Kidney glomerular epithelial cell (primary cell): Measurements from ENCODE around the gene SNAPC4.
"Not testable (repeated sequence)": the region's sequence is repeated elsewhere in the genome, so short reads cannot be mapped to it uniquely, and the experiment has no call there.

Experiments
- DNase-seq: peaks from one replicate; lab custom pipeline; 2025; lab: John Stamatoyannopoulos, UW

Gene SNAPC4

DNA sequence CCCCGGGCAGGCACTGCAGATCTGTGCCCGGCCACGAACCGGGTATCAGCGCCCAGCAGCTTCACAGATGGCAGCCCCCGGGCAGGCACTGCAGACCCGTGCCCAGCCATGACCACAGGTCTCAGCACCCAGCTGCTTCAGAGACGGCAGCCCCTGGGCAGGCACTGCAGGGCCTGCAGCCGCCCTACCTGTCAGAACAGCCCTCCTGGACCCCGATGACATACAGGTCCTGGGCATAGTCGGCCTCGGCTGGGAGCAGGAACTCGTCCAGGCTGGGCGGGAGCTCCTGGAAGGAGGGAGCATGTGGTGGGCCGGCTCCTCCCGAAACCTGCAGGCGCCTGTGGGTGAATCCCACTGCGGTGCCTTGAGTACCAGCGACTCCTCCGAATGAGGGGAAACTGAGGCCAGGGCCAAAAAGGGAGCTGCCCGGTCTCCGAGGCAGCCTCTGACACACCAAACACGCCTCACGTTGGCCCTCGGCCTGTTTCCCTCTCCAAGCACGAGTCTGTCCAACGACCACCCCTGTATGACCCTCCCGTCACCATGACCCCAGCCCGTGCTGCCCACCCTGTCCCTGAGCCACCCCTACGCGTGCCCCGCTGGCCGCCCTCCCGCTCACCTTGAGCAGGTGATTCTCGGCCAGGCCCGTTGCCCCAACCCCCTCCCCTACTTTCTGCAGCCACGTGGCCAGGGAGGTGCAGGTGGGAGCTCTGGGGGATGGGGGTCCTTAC is 34.0 kb upstream of the SNAPC4 start:
- DNase-seq, result no peak

DNA sequence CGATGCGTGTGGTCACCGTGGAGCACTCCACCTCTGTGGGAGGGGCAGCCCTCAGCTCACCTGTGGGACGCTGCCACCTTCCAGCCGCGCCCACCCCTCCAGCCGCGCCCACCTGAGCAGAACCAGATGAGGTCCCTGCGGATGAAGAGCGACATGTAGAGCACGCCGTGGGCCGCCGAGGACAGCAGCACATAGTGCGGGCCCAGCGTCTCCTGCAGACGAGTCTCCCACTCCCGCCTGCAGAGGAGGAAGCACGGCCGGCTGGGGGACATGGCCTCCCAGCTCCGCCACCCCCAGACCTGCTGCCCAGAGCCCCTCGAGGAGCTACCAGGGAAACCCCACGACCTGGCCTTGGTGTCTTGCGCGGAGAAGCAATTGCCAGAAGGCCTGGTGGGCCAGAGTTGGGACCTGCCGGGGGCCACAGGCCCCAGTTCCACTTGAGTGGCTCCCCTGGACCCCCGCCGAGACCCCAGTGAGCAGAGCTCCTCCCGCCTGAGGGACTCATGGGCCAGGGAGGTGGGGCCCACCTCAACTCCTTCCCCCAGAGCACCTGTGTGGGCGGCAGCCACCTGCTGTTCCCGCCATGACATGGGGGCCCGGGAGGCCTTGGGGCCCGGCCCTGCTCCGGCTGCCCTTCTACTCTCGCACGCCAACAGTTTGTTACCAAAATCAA is 33.2 kb upstream of the SNAPC4 start:
- DNase-seq, result no peak

DNA sequence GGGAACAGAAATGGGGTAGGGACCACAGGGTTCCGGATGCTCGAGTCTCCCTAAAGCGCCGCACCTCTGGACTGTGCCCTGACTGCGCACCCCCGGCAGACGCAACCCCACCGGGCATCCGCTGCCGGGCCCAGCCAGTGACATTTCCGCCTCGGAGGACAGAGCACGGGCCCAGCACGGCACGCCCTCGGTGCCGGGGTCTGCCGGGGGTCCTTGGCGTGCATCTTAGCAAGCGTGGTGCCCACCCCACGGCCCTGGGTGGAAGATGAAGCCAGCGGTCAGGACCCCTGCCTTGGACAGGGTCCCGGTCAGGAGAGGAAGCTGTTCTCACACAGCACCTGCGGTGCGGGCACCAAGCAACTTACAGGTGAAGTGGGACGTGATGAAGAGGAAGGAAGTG is 32.6 kb upstream of the SNAPC4 start:
- DNase-seq, result no peak

DNA sequence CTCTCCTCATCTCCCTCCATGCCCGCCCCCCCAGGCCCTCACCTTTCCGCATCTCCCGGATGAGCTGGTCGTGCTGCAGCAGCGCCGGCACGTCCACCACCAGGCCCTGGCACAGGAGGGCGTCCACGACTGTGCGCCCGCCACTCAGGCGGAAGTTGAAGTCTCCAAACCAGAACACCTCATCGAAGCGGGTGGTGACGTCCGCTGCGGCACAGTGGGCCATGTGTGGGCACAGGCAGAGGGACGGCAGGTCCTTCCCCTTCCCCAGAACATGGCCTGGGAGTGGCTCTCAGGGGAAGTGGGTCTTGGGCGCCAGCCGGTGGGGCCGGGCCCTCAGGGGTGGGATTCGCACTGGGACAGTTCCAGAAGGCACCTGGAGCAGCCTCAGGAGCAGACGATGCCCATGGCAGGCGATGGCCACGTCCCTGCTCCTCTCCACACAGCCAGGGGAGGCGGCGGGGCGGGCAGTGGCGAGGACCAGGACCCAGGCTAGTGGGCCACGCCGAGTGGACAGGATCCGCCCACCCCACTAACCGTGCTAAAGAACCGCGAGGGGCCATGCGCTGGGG is 31.9 kb upstream of the SNAPC4 start:
- no peak for DNase-seq

DNA sequence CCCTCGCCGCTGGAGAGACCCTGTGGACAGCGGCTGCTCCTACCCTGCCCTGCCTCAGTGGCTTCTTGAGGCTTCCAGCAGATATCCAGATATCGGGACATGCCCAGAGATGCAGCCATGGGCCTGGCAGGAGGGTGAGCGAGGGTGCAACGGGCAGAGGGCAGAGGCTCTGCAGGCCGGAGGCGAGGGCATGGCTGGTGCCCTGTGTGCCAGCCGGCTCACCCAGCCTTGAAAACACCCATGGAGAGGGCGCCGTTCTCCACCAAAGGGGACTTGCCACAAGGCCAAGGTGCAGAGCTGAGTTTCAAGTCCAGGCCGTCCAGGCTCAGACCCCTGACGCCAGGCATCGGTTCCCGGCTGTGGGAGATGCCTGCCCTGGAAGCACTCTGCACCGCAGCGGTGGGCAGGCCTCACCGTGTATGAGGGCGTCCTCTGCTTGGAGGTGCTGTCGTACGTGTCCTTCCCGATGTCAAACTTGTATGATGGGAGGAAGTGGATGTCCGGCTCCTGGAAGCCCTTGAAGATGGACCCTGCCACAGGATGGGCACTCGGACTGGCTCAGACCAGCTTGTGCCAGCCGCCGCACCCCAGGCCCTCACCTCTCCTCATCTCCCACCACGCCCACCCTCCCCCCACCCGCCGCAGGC is 30.7 kb upstream of the SNAPC4 start:
- DNase-seq, result no peak

DNA sequence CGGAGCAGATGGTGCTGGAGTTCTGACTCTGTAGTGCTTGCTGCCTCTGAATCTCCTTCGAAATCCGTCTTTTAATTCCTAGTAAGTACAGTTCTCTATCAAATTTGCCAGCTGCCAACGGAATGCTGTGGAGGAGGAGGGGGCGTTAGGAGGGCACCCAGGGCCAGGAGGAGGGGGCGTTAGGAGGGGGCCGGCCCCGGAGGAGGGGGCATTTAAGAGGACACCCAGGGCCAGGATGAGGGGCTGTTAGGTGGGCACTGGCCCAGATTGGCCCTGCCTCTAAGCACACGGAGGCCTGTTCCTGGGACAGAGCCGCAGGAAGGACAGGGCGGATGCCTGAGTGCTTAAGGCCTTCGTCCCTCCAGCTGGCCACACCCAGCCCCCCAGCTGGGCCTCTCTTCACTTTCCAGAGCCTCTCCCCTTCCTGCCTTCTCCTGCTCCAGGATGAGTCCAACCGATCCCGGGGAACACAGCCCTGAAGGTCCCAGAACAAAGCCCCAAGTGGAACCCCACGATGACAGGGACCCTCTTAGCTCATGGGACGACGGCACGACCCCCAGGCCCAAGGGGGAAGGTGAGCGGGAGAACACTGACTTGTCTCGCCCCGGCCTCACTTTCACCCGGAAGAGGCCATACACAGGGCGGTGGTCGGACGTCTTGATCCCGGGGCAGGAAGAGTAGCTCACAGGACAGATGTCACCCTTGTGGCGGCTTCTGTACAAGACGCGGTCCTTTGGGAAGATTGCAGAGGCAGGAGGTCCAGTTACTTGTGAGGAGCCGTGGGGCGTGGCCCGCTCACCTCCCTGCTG is 29.9 kb upstream of the SNAPC4 start:
- no peak for DNase-seq

DNA sequence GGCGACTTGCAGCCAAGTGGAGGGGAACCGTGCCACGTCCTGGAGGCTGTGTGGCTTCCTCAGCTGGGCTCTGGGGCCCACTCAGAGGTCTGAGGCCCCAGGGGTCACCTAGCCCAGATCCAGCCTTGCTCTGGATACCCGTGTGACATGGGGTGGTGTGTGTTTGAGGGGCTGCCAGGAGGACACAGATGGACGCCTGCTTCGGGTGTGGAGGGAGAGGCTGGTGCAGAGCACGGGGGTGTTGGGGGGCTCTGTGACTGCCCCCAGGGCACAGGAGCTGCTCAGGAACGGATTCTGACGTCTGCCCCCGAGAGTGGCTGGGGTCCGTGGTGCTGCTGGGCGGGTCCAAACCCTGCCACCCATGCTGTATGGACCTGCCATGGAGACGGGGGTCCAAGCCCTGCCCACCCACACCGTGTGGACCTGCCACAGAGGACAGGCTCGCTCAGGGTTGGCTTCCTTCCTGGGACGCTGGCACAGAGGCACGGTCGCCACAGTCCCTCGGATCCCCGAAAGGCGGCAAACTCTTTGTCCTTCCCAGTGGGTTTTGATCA is 29.2 kb upstream of the SNAPC4 start:
- no peak for DNase-seq

DNA sequence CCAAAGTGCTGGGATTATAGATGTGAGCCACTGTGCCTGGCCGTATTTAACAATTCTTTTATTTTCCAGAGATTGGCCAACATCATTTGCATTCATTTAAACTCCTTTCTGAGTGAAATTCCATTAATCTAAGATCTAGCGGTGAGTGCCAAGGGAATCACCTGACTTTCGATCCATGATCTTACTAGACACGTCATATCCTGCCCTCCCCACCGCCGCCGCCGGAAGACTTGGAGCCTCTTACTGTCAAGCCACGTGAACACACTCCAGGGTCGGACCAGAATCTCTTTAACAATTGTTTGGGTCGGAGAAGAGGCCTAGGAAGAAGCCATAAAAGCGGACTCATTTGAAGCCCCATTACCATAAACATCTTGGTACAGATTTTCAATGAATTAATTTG is 26.8 kb upstream of the SNAPC4 start:
- DNase-seq, result no peak

DNA sequence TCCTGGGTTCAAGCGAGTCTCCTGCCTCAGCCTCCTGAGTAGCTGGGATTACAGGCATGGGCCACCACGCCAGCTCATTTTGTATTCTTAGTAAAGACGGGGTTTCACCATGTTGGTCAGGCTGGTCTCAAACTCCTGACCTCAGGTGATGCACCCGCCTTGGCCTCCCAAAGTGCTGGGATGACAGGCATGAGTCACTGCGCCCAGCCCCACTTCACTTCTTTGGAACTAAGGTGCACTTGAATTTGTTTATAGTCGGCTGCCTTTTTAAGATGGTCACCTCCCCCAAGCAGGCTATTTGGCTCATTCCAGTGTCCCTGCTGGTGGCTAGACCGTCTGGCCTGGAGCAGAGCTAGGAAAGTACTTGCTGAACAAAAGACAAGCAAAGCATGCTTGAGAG is 25.4 kb upstream of the SNAPC4 start:
- DNase-seq, result not testable (repeated sequence)

DNA sequence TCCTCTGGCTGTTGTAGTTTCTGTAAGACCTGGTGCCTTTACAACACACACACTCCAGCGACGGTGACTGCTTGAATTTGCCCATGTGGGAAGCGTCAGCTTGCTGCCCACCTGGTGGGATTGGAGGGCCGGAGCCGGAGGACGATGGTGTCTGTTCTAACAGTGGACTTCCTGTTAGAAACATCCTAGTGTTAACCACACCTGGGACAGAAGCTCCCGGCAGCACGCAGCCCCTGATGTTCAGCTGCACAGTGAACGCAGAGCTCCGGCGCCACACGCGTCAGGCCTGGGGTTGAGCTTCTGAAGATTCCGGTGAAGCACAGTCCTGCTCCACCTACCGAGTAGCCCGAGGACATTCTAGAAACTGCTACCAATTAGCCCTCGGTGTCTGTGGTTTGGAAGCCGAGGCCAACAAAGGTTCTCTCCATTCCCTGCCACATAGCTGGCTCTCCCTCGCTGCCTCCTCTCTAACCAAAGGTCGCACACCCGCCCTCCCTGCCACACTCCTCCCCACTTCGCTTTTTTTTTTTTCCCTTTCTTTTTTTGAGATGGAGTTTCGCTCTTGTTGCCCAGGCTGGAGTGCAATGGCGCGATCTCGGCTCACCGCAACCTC is 24.9 kb upstream of the SNAPC4 start:
- DNase-seq, result no peak

DNA sequence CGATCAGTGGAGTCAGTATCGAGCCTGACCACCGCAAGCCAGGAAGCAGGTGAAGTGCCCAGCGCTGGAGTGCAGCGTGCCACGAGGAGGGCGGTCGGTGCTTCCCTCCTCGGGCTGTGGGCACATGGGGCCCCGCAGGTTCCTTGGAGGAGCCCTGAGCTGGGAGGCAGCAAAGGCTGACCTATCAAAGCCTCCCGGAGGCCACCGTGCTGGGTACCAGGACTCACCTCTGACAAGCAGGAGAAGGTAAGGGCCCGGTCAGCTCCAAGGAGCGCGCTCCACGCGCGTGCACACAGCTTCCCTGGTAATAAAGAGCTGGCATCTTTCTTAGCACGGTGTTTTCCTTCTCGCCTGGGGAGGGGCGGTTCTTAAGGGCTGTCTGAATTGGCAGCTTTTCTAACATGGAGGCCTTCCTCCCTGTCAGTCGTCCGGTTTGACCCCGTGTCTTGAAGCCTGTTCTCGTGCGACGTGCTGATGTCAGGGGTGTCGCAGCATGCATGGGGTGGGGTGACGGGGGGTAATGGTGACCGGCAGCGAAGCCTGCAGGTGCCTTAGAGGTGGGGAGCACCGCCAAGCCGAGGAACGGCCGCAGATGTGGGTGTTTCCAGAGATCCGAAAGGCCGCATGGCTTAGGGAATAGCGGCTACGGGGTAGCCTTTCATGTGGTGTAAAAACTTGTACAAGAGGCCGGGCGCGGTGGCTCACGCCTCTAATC is 23.6 kb upstream of the SNAPC4 start:
- no peak for DNase-seq

DNA sequence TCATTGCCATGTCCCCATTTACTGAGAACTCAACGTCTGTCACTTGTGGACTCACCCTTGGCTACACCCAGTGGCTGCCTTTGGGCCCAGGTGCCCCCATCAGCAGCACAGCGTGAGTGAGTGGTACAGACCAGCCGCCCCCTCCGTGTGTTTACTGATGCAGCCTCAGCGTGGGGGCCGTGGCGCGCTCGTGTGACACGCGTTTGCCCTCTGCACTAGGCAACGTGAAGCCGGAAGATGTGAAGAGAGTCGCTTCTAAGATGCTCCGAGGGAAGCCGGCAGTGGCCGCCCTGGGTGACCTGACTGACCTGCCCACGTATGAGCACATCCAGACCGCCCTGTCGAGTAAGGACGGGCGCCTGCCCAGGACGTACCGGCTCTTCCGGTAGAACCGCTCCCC is 22.9 kb upstream of the SNAPC4 start:
- no peak for DNase-seq

DNA sequence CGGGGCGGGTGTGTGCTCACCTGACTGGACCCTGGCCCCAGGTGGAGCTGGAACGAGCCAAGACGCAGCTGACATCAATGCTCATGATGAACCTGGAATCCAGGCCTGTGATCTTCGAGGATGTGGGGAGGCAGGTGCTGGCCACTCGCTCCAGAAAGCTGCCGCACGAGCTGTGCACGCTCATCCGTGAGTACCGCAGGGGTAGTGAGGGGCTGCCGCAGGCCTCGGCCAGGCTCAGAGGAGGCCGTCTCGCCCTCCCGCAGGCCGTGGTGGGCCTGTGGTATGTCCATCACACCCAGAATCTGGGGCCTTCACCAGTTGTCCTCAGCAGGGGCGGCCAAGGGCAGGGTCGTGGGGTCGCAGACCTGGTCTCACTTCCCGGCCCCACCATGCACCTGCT is 21.8 kb upstream of the SNAPC4 start:
- no peak for DNase-seq

DNA sequence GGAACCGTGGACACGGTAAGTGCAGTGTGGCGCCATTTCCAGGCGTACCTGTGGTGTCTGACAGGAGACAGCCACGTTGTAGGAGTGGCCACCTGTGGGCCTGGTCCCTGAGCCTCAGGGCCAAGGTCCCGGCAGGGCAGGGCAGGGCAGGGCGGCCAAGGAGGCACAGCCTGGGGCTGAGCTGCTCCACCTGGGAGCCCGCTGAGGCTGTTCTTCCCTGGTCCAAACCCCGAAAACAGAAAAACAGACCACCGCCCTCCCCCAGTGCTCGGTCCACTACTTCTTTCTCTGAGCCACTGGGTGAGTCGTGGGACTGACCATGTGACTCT is 19.1 kb upstream of the SNAPC4 start:
- DNase-seq, result no peak

DNA sequence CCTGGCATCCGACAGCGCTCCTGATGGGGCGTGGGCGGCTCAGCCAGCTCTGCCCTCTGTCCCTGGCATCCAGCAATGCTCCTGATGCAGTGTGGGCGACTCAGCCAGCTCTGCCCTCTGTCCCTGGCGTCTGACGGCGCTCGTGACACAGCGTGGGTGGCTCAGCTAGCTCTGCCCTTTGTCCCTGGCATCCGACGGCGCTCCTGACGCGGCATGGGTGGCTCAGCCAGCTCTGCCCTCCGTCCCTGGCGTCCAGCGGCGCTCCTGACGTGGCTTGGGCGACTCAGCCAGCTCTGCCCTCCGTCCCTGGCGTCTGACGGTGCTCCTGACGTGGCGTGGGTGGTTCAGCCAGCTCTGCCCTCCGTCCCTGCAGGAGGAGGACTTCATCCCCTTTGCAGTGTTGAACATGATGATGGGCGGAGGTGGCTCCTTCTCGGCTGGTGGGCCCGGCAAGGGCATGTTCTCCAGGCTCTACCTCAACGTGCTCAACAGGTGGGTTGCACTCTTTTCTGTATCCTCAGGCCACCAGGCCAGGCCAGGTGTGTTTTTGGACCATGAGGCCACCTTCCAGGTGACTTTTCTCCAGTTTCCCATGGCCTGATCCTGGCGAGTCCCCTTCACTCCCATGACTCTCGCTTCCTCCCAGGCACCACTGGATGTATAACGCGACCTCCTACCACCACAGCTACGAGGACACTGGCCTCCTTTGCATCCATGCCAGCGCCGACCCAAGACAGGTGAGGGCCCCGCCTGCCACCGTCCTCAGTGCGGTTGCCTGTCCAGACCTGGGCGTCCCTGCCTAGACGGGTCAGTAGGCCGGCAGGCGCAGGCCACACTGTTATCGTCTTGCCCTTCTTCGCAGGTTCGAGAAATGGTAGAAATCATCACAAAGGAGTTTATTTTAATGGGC is 18.5 kb upstream of the SNAPC4 start:
- DNase-seq, result no peak

DNA sequence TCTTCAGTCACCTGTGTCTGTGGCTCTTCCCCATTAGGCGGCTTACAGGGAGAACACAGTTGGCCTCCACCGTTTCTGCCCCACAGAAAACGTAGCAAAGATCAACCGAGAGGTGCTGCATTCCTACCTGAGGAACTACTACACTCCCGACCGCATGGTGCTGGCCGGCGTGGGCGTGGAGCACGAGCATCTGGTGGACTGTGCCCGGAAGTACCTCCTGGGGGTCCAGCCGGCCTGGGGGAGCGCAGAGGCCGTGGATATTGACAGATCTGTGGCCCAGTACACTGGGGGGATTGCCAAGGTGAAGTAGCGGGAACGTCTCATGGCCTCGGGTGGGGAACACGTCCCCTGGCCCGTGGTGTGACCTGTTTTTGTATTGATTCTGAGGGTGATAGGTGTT is 16.9 kb upstream of the SNAPC4 start:
- no peak for DNase-seq

DNA sequence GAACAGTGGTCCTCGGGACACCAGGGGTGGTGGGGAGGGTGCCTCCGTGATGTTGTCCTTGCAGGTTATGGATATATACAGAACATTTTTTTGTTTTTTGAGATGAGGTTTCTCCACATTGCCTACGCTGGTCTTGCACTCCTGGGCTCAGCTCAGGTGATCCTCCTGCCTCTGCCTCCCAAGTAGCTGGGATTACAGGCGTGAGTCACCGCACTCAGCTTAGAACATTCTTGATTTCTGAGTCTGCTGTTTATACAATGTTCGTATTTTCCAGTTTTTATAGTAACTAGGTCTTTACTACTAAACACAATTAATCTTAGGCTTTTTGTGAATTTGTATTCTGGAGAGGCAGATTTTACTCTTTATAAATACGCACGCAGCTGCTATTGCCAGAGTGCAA is 16.5 kb upstream of the SNAPC4 start:
- DNase-seq, result no peak

DNA sequence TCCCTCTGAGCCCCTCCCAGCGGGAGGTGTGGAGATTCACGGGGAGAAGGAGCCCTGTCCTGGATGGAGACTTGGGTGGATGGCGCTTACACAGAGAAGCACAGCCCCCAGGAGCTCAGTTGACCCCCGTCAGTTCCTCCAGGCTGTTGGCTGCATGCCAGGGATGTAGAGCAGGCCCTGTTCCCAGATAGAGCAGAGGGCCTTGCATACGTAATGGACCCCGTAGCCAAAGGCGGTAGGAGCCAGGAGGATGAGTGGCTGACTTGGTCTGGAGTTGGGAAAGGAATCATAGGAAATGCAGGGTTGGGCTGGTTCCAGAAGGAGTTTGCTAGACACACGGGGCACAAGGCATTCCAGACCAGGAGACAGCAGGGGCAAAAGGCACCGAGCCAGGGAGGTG is 13.0 kb upstream of the SNAPC4 start:
- DNase-seq, result no peak

DNA sequence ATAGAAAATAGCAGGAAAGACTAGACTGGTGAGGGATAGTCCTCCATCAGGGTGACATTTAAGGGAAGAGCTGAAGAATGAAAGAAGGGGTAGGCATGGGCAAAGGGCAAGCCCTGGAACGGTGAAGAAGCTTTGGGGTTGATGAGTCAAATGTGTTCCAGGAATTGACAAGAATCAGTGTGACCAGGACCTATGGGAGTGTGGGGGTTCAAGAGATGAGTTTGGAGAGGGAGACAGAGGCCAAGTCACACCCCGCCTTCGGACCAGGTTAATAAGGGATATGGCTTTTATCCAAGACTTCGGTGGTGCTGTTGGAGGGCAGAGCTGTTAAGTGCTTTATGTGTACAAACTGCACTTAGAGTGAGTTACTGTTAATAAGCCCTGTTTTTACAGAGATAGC is 11.4 kb upstream of the SNAPC4 start:
- DNase-seq, result no peak
